Right lobe of liver (tissue), 4 donors: ENCODE measurements around the gene SLC9A7.

ENCODE experiments used
- CTCF ChIP-seq, 4 donors: fragments of 200-600 bp in 3 of 4; fragments of 450-650 bp in 1 of 4; IDR thresholded peaks; one replicate each; pipeline versions ENCODE4 v1.5.1 to v1.8.0; 2016 to 2022; ENCODE audit warnings: antibody characterized with exemption in 4 of 4, mild to moderate bottlenecking in 2 of 4
- POLR2A ChIP-seq: fragments of 450-650 bp; IDR thresholded peaks from one replicate; pipeline ENCODE4 v1.6.1; 2017; ENCODE audit warnings: antibody characterized with exemption, mild to moderate bottlenecking
- donor health status: DM: no; HTN: no; CAD: no.
- donor health status: DM: no; HTN: no; CAD: no.
- donor health status: DM: no; HTN: yes; CAD: no.

- TF ChIP-seq POLR2A (no peak), CTCF (IDR thresholded peaks at IDR 0.05) (no peak)
Observed at GRCh38 chrX:46683048-46683447, 75.9 kb downstream of the SLC9A7 start.
